Activated naive CD8-positive, alpha-beta T cell treated with anti-CD3 and anti-CD28 coated beads, Interleukin-2, amount 10 ng/mL, durations not matched to agents 7 days and 5 days (primary cell): Measurements from ENCODE around the gene RABL6. TPM values are rescaled to one million over a fixed set of nuclear protein-coding genes. Genes with fewer than 3 reads are reported as not detected.
A peak's percentile ranks its signal among the peaks of the same experiment; 100 is the strongest.
"Not testable (repeated sequence)": the region's sequence is repeated elsewhere in the genome, so short reads cannot be mapped to it uniquely, and the experiment has no call there.

Experiments
- ATAC-seq: fragments of 150-1000 bp; cut with Tn5 transposase; one replicate; pipeline ENCODE4 v1.10.0; 2021; ENCODE audit warnings: low read depth, moderate library complexity
- POLR2A ChIA-PET: fragments of 350-600 bp; sonication (Branson Sonifier 250); formaldehyde crosslinking; loops from one replicate; lab custom pipeline; 2021; ENCODE audit warnings: antibody characterized with exemption; lab: Charles Lee
- DNase-seq: peaks from one replicate; pipeline ENCODE4 v3.0.0; 2021
- H3K27ac Mint-ChIP-seq: one replicate; pipeline ENCODE4 v1.8.0; 2022; ENCODE audit warnings: mild to moderate bottlenecking, mixed read lengths
- H3K27me3 Mint-ChIP-seq: one replicate; pipeline ENCODE4 v1.8.0; 2022; ENCODE audit warnings: mild to moderate bottlenecking, moderate library complexity, mixed read lengths
- H3K36me3 Mint-ChIP-seq: one replicate; pipeline ENCODE4 v1.8.0; 2021; ENCODE audit warnings: mild to moderate bottlenecking, mixed read lengths
- H3K4me1 Mint-ChIP-seq: one replicate; pipeline ENCODE4 v1.8.0; 2021; ENCODE audit warnings: mixed read lengths
- H3K4me3 Mint-ChIP-seq: one replicate; pipeline ENCODE4 v1.8.0; 2022; ENCODE audit warnings: mild to moderate bottlenecking, moderate library complexity, mixed read lengths
- H3K9me3 Mint-ChIP-seq: one replicate; pipeline ENCODE4 v1.8.0; 2021; ENCODE audit warnings: mixed read lengths
- total RNA-seq, 2 experiments: library from RNA; stranded (reverse); gene quantifications; one replicate each; pipeline ENCODE4 v1.2.3, GENCODE V29; 2021

The RABL6 gene
- total RNA-seq, 2 experiments from 2014 or later: 91.1 to 98.4 TPM

DNA sequence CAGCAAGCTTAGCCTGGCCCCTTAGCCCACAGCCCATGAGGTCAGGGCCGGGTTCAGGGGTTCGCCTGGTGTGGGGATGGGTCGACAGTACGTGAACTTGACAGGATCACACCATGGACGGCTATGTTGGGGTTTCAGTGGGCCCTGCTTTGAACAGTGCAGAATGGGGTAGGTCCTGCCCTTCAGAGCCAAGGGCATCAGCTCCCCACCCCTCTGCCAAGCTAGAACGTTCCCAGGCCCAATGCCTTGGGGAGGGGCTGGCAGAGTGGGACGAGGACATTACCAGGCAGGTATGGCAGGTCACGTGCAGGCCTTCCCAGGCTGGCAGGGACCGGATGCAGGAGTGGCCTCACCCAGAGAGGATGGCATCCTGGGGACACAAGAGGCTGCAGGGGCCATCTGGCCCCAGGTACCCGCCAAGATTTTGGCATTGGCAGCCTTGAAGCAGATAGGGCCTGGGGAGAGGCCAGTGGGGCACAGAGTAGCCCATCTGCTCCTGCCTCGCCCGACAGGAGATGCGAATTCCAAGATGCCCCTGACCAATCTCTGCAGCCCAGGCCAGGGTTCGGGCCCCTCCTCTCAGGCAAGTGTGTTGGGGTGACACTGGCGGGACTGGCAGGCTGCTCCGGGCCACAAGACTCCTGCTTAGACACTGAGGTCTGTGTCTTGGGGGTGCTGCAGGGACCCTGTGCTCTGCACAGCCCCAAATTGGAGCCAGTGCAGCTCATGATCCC is 34.1 kb downstream of the RABL6 start:
- H3K9me3 Mint-ChIP-seq, DNase-seq, H3K27me3 Mint-ChIP-seq, ATAC-seq, H3K36me3 Mint-ChIP-seq, H3K4me1 Mint-ChIP-seq: not testable (repeated sequence)
- POLR2A ChIA-PET: interaction anchor here (0.7 to 3.0 kb wide), 8 partner anchors 19 to 150 kb away, joined by 3 to 12 read pairs (median 4); partner anchors contain the start of genes EDF1, FBXW5, PAXX and RABL6
- Mint-ChIP-seq H3K27ac (peak overlapping the region; percentile 76), H3K4me3 (peak overlapping the region; percentile 85)

DNA sequence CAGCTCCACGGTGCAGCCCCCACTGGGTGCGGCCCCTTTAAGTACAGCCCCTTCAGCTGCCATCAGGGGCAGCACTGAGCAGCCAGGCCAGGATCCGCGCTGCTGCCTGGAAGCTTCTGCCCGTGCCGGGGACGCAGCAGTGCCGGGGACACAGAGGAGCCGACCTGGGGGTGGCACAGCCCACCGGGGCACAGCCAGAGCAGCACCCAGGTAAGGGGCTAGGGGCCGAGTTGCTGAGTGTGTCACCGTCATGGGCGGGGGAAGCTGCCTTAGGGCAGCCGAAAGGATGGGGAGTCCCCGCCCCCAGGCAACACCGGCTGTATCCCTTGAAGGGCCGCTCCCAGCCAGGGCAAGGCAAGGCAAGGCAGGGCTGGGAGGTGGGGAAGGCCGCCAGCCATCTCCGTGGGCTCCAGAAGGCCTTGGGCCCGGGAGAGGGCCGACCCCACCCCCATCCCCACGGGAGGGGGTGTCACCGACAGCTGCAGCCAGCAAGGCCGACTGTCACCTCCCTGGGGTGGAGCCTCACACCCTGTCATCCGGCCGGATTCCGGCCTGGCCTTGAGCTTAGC is 34.7 kb downstream of the RABL6 start, which contains the start of gene AJM1:
AJM1 (plus strand) TSS at position 99 of the 569 bp plus-strand sequence. CDS start 1,937 bp downstream, outside the sequence.
- H3K27me3 Mint-ChIP-seq, H3K36me3 Mint-ChIP-seq, H3K9me3 Mint-ChIP-seq, H3K4me1 Mint-ChIP-seq: not testable (repeated sequence)
- ATAC-seq: peak; percentile 86
- peak; percentile 89 for DNase-seq
- Mint-ChIP-seq H3K4me3 (peak within 1 kb of the TSS; percentile 85), H3K27ac (peak within 1 kb of the TSS; percentile 76)
- POLR2A ChIA-PET: interaction anchor here (0.6 to 3.0 kb wide), 10 partner anchors 19 to 149 kb away, joined by 3 to 12 read pairs (median 3); partner anchors contain the start of genes EDF1, FBXW5, PAXX and RABL6

DNA sequence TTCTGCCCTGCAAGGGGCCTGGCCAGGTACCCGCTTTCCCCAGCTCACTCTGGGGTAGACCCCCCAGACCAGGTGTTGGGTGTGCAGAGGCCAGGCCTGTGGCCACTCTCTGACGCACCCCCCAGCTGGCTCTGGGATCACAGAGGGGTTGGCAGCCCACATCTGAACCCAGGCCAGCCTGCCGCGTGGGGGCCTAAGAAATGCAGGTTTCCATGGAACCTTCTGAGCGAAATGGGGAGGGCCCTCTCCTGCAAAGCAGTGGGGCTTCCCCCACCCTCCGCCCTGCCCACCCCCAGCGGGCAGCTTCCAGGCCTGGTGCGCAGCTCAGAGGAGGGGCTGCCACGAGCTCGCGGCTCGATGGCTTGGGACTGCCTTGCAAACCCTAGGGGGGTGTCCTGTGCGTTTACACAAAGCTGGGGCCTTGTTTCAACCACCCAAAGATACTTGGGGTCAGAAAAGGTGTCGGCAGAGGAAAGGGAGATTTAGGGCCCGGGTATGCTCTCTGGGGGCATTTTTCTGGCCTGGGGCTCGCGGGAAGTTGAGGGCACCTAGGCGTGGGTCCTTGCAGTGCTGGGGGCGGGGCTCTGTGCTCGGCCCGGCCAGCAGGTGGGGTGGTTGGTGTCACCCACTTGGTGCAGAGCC is 35.5 kb downstream of the RABL6 start:
- H3K36me3 Mint-ChIP-seq, ATAC-seq, DNase-seq, H3K4me1 Mint-ChIP-seq, H3K9me3 Mint-ChIP-seq, H3K27me3 Mint-ChIP-seq: not testable (repeated sequence)
- POLR2A ChIA-PET: interaction anchor here (0.6 to 3.0 kb wide), 6 partner anchors 23 to 115 kb away, joined by 3 to 12 read pairs (median 3); partner anchors contain the start of genes EDF1 and RABL6
- peak overlapping the region; percentile 31 for H3K4me3 Mint-ChIP-seq
- H3K27ac Mint-ChIP-seq: peak overlapping the region; percentile 51

DNA sequence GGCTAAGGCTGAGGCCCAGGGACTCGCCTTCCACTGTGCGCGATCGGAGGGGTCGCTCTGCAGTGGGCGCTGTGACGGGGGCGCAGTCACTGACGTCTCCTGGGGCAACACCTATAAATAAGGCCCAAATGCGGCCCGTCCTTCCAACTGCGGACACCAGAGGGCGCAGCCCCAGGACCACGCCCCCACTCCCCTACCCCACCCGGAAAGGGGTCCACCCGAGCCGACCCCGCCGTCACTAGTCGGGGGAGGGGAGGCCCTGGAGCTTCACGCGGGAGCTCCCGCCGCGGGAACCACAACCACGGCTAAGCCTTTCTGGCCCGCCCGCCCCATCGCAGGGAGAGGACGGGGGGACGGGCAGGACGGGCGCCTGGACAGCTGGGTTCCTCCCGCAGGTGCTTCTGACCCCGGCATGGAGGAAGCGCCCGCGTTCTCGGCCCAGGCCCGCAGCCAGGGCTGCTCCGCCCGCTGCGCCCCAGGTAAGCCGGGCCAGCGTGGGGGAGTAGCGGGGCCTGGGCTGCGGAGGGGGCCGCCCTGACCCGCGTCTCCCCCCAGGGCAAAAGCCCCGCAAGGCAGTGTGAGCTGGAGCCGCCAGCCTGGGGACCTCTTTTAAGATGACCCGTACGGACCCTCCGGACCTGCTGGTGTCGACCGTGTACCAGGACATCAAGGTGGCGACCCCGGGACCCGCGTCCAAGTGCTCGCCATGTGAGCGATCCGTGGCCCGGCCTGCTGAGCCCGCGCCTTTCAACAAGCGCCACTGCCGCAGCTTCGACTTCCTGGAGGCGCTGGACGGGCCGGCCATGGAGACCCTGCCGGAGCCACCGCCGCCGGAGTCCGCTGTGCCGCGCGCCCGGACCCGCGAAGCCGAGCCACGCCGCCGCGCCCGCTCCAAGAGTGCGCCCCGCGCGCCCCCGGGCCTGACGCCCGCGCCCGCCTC is 36.3 kb downstream of the RABL6 start:
- not testable (repeated sequence) for H3K27me3 Mint-ChIP-seq, H3K36me3 Mint-ChIP-seq, H3K9me3 Mint-ChIP-seq, H3K4me1 Mint-ChIP-seq, ATAC-seq
- POLR2A ChIA-PET: interaction anchor here (1.7 to 3.0 kb wide), 2 partner anchors 22 to 36 kb away, joined by 3 to 12 read pairs; partner anchors contain the start of genes EDF1 and RABL6
- Mint-ChIP-seq H3K4me3 (peak overlapping the region; percentile 31), H3K27ac (peak overlapping the region; percentile 51)
- DNase-seq: peak; percentile 76

DNA sequence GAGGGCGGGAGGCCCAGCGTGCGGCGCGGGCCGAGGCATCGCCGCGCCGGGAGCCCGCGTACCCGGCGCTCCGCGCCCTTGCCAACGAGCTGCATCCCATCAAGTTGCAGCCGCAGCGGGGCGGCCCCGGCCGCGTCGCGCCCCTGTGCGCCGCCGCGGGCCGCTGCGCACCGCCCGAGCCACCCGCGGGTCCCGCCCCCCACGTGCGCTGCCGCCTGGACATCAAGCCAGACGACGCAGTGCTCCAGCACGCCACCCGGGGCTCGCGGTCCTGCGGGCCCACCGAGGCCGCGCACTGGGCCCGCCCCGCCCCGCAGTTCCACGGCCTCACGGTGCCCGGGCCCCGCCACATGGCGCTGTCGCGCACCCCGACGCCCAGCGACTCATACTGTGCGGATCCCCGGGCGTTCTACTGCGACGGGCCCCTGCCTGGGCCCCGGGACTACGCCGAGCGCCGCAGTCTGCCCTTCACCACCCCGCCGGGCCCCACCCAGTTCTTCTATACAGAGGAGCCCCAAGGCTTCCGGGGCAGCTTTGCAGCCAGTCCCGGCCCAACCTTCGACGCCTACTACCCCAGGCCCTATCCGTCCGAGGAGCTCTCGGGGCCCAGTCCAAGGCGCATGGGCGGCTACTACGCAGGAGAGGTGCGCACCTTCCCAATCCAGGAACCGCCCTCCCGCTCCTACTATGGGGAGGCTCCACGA is 37.2 kb downstream of the RABL6 start:
- Mint-ChIP-seq H3K4me3 (no peak overlapping the region), H3K27ac (peak overlapping the region; percentile 25), H3K27me3 (peaks cover 10% of the 10 kb centered on the region), H3K9me3 (no peaks in the 10 kb centered on the region), H3K4me1 (peaks cover 9% of the 10 kb centered on the region), H3K36me3 (peaks cover 3% of the 10 kb centered on the region)
- no peak for DNase-seq
- no peak for ATAC-seq
- POLR2A ChIA-PET: interaction anchor here (0.7 to 3.0 kb wide), 2 partner anchors 14 to 37 kb away, joined by 3 to 12 read pairs; partner anchors contain the start of gene RABL6

DNA sequence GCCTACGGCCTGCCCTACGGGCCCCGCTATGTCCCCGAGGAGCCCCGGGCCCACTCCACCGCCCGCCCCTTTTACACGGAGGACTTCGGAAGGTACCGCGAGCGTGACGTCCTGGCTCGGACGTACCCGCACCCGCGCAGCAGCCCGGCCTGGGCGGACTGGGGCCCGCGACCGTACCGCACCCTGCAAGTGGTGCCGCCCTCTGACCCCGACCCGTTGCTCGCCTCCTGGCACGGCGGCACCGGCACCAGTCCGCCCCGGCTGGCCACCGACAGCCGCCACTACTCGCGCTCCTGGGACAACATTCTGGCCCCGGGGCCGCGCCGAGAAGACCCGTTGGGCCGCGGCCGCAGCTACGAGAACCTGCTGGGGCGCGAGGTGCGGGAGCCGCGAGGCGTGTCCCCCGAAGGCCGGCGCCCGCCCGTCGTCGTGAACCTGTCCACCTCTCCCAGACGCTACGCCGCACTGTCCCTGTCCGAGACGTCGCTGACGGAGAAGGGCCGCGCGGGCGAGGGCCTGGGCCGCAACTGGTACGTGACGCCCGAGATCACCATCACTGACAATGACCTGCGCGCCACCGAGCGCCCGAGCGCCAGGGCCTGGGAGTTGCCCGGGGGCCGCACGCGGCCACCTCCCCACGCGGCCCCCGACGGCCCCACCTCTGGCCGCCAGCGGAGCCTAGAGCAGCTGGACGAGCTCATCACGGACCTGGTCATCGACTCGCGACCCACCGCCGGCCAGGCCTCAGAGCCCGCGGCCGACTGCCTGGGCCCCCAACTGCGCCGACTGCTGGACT is 37.9 kb downstream of the RABL6 start:
- ATAC-seq: no peak
- no peak for DNase-seq
- H3K36me3 Mint-ChIP-seq: peaks cover 1% of the 10 kb centered on the region
- POLR2A ChIA-PET: interaction anchor here (0.7 to 3.0 kb wide), 2 partner anchors 14 to 37 kb away, joined by 3 to 29 read pairs; no protein-coding TSS in a partner anchor
- H3K27me3 Mint-ChIP-seq: peaks cover 10% of the 10 kb centered on the region
- H3K4me3 Mint-ChIP-seq: no peak overlapping the region
- no peaks in the 10 kb centered on the region for H3K9me3 Mint-ChIP-seq
- peaks cover 9% of the 10 kb centered on the region for H3K4me1 Mint-ChIP-seq
- H3K27ac Mint-ChIP-seq: peak overlapping the region; percentile 25

DNA sequence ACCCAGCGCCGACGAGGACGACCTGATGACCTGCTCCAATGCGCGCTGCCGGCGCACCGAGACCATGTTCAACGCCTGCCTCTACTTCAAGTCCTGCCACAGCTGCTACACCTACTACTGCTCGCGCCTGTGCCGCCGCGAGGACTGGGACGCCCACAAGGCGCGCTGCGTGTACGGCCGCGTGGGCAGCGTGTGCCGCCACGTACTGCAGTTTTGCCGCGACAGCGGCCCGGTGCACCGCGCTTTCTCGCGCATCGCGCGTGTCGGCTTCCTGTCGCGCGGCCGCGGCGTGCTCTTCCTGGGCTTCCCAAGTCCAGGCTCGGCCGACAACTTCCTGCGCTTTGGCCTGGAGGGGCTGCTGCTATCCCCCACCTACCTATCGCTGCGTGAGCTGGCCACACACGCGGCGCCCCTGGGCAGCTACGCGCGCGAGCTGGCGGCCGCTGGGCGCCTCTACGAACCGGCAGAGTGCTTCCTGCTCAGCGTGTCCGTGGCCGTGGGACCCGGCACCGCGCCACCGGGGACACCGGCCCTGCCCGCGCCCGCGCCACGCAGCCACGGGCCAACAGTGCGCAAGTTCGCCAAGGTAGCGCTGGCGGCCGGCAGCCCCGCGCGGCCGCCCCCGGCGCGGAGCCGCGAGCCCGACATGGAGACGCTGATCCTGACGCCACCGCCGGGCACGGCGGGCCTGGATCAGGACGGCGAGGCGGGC is 38.8 kb downstream of the RABL6 start:
- ATAC-seq (no peak), DNase-seq (no peak)
- H3K4me1 Mint-ChIP-seq: peaks cover 9% of the 10 kb centered on the region
- H3K27ac Mint-ChIP-seq: peak overlapping the region; percentile 56
- H3K9me3 Mint-ChIP-seq: no peaks in the 10 kb centered on the region
- no peak overlapping the region for H3K4me3 Mint-ChIP-seq
- POLR2A ChIA-PET: interaction anchor here (1.2 to 3.0 kb wide), 5 partner anchors 36 to 98 kb away, joined by 5 to 29 read pairs (median 12); partner anchors contain the start of genes FBXW5, RABL6 and TRAF2
- peaks cover 1% of the 10 kb centered on the region for H3K36me3 Mint-ChIP-seq
- H3K27me3 Mint-ChIP-seq: peaks cover 10% of the 10 kb centered on the region

DNA sequence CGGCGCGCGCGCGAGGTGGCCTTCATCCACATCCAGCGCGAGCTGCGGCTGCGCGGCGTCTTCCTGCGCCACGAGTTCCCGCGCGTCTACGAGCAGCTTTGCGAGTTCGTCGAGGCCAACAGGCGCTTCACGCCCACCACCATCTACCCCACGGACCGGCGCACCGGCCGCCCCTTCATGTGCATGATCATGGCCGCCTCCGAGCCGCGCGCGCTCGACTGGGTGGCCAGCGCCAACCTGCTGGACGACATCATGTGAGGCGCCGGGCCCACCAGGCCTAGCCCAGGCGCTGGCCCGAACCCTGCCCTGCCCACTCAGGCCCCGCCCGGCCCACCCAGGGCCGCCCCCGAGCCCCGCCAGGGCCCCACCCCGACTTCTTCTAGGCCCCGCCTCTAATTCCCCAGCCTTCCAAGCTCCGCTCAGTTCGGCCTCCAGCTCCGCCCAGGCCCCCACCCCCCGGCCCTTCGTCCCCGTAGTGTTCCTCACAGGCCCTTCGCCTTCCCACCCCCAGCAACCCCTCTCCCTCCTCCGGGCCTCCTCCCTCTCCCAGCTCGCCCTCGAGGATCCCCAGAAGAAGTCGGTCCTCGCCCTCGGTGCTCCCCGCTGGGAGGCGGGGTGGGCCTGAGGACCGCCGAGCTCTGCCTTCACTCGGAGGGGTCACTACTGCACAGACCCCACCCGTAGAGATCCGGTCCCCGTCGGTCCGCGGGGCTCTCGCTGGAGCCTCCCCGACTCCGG is 39.5 kb downstream of the RABL6 start:
- ATAC-seq: no peak
- H3K27me3 Mint-ChIP-seq: peaks cover 10% of the 10 kb centered on the region
- DNase-seq: peak; percentile 55
- H3K9me3 Mint-ChIP-seq: no peaks in the 10 kb centered on the region
- peak overlapping the region; percentile 96 for H3K4me3 Mint-ChIP-seq
- POLR2A ChIA-PET: interaction anchor here (0.6 to 3.0 kb wide), 8 partner anchors 35 to 410 kb away, joined by 3 to 29 read pairs (median 8); partner anchors contain the start of genes FBXW5, RABL6 and TRAF2
- H3K36me3 Mint-ChIP-seq: peaks cover 1% of the 10 kb centered on the region
- peaks cover 7% of the 10 kb centered on the region for H3K4me1 Mint-ChIP-seq
- H3K27ac Mint-ChIP-seq: peak overlapping the region; percentile 85

DNA sequence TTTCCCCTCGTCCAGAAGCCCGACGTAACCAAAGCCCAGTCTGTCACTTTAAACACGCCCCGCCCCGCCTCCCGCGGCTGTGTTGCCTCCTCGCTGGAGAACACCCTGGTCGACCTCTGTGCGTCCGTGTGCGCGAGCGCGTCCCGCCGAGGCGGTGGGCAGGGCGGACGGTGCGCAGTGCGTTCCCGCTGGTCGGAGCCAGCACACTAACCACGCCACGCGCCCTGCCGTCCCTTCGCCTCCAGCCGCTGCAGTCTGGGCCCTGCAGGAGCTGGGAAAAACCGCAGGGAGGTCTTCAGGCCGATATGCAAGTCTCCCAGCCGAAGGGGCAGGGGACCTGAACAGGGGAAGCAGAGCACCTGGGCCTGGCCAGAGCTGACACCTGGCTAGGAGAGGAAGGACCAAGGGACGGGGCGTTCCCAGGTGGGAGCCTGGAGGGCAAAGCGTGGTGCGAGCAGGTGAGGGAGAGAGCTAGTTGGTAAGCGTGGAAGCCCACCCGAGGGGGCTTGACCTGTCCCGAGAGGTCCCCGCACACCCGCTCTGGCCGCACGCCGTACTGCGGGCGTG is 40.2 kb downstream of the RABL6 start:
- peak overlapping the region; percentile 85 for H3K27ac Mint-ChIP-seq
- DNase-seq (peak; percentile 86), ATAC-seq (peak; percentile 22)
- POLR2A ChIA-PET: interaction anchor here (0.6 to 3.0 kb wide), 11 partner anchors 17 to 409 kb away, joined by 3 to 29 read pairs (median 6); partner anchors contain the start of genes FBXW5, RABL6, SAPCD2 and TRAF2
- H3K4me1 Mint-ChIP-seq: peaks cover 5% of the 10 kb centered on the region
- H3K27me3 Mint-ChIP-seq: peaks cover 10% of the 10 kb centered on the region
- no peaks in the 10 kb centered on the region for H3K9me3 Mint-ChIP-seq
- peak overlapping the region; percentile 96 for H3K4me3 Mint-ChIP-seq
- peaks cover 1% of the 10 kb centered on the region for H3K36me3 Mint-ChIP-seq
